Measurements from ENCODE around the gene TFF1.

The TFF1 gene

DNA sequence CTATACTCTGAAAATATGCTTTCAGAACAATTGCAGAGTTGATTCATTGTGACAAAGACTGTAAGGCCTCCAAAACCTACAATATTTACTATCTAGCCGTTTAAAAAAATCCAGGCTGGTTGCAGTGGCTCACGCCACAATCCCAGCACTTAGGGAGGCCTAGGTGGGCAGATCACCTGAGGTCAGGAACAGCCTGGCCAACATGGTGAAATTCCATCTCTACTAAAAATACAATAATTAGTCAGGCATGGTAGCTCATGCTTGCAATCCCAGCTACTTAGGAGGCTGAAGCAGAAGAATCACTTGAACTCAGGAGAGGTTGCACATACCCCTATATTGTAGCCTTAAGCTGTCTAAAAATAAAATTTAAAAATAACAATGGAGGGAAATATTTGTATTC, 10.3 kb downstream of the TFF1 start:
- no peak for DNase-seq
- no peak overlapping the region for H3K4me3 ChIP-seq (ENCODE audit: low read depth, low read length)
- TF ChIP-seq, protein P1, sequence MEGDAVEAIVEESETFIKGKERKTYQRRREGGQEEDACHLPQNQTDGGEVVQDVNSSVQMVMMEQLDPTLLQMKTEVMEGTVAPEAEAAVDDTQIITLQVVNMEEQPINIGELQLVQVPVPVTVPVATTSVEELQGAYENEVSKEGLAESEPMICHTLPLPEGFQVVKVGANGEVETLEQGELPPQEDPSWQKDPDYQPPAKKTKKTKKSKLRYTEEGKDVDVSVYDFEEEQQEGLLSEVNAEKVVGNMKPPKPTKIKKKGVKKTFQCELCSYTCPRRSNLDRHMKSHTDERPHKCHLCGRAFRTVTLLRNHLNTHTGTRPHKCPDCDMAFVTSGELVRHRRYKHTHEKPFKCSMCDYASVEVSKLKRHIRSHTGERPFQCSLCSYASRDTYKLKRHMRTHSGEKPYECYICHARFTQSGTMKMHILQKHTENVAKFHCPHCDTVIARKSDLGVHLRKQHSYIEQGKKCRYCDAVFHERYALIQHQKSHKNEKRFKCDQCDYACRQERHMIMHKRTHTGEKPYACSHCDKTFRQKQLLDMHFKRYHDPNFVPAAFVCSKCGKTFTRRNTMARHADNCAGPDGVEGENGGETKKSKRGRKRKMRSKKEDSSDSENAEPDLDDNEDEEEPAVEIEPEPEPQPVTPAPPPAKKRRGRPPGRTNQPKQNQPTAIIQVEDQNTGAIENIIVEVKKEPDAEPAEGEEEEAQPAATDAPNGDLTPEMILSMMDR (IDR thresholded peaks at IDR 0.05; ENCODE audit: low read depth, low read length), result no peak
- no peaks in the 10 kb centered on the region for H3K9me3 ChIP-seq
- no peaks in the 10 kb centered on the region for H3K36me3 ChIP-seq
- H3K4me1 ChIP-seq, result no peaks in the 10 kb centered on the region
- no peaks in the 10 kb centered on the region for H3K27me3 ChIP-seq

DNA sequence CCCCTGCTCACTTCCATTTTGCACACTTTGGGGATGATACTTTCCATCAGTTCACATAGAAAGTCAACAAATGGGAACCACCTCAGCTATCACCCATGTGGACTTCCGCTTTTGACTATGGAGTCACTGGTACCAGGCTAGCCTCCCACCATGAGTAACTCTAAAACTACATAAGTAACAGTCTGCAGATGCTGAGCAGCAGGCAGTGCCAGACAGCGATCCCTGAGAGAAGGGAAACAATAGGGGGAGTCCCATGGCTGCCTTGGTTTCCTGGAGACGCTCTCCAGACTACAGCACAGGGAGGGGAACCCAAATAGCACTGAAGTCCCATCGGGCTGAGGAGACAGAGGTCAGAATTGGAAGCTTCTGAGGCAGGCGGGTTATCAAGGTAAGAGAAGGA, 12.7 kb downstream of the TFF1 start:
- DNase-seq, result no peak
- Histone ChIP-seq H3K4me3 (ENCODE audit: low read depth, low read length) (no peak overlapping the region), H3K36me3 (no peaks in the 10 kb centered on the region), H3K4me1 (no peaks in the 10 kb centered on the region), H3K27me3 (no peaks in the 10 kb centered on the region), H3K9me3 (no peaks in the 10 kb centered on the region)
- TF ChIP-seq, protein P1 (IDR thresholded peaks at IDR 0.05; ENCODE audit: low read depth, low read length), result no peak

DNA sequence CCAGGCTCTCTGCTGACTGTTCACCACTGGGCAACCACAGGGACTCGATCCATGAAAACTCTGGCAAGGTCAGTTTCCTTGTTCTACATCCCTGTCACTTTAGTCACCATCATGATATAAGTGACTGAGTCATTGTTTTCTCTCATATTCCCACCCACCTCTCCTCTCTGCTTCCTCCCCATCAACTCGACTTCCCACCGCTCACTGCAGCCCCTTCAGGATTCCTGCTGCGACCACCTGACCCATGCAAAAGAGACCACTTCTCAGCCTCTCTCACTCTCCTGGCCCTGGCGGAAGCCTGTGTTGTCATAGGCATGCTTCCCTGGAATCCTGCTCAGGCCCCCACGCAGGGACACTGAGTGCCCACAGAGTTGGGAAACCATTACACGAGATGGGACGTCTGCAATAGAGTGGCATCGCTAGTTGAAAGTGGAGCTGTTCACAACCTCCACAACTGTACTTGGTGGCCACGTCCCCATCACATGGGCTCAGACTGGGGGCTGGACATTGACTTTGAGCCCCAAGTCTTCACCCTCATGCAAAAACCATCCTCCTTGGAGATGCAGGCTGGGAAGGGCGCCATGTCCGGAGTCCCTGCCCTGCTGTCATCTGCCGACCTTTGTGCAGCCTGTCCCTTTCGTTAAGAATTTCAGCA, 13.8 kb downstream of the TFF1 start:
- Histone ChIP-seq H3K4me3 (ENCODE audit: low read depth, low read length) (no peak overlapping the region), H3K9me3 (no peaks in the 10 kb centered on the region), H3K4me1 (no peaks in the 10 kb centered on the region), H3K27me3 (no peaks in the 10 kb centered on the region), H3K36me3 (no peaks in the 10 kb centered on the region)
- DNase-seq, result no peak
- TF ChIP-seq, protein P1 (IDR thresholded peaks at IDR 0.05; ENCODE audit: low read depth, low read length), result no peak

DNA sequence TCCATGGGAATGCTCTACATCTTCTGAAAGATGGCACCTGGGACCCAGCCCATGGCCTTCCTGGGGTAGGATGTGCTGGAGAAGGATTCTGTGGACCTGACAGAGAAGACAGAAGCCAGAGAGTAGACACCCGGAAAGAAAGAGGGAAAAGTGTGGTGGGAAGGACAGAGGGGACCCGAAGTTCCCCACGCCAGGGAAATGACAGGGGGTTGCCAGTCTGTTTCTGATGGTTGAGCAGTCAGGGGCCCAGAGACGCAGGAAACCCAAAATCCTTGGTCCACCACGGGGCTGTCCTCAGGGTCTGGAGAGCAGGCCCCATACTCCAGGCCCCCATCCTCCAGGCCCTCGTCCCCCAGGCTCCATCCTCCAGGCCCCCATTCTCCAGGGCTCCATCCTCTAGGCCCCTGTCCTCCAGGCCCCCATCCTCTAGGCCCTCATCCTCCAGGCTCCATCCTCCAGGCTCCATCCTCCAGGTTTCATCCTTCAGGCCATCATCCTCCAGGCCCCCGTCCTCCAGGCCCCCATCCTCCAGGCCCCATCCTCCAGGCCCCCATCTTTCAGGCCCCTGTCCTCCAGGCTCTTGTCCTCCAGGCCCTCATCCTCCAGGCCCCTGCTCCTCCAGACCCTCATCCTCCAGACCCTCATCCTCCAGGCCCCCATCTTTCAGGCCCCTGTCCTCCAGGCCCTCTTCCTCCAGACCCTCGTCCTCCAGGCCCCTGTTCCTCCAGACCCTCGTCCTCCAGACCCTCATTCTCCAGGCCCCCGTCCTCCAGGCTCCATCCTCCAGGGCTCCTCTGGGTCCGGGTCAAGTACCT, 14.5 kb downstream of the TFF1 start:
- H3K9me3 ChIP-seq, result no peaks in the 10 kb centered on the region
- H3K36me3 ChIP-seq, result no peaks in the 10 kb centered on the region
- H3K4me3 ChIP-seq (ENCODE audit: low read depth, low read length), result no peak overlapping the region
- TF ChIP-seq, protein P1 (IDR thresholded peaks at IDR 0.05; ENCODE audit: low read depth, low read length), result no peak
- H3K27me3 ChIP-seq, result no peaks in the 10 kb centered on the region
- no peaks in the 10 kb centered on the region for H3K4me1 ChIP-seq
- DNase-seq, result no peak

DNA sequence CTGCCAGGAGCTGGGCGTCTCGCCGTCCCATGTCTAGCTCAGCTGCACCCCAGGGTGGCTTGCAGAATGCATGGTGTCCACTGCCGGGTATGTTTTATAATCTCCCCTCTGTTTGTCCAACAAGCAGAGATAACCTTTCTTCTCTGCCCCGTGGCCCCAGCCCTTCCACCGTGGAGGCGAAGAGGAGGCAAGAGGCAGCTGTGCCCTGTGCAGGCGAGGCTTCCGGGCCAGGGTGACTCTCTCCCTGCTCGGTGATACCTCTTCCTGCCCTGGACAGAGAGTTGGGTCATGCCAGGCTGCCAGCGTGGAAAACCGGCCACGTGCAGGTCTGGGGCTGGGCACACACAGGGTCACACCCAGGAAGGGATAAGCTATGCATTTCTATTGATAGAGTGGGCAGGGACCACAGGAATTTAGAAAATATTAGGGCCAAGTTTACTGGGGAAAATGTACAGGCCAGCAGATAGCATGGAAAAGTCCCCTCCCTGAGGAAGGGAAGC, 15.4 kb downstream of the TFF1 start, which contains the start of gene TFF2:
Gene TFF2, minus strand, starts transcription at position 68 of the 500 bp plus-strand sequence. Its CDS starts 37 bp downstream, at position 31.
- Histone ChIP-seq H3K9me3 (no peaks in the 10 kb centered on the region), H3K4me1 (no peaks in the 10 kb centered on the region), H3K4me3 (ENCODE audit: low read depth, low read length) (no peak within 1 kb of the TSS), H3K36me3 (no peaks in the 10 kb centered on the region), H3K27me3 (no peaks in the 10 kb centered on the region)
- TF ChIP-seq, protein P1 (IDR thresholded peaks at IDR 0.05; ENCODE audit: low read depth, low read length), result no peak
- DNase-seq, result no peak
